22Rv1 (cell line): ENCODE results near the gene RRP1B.

Source experiments
- CTCF ChIP-seq: fragments of 450-650 bp; IDR thresholded peaks from 2 replicates; pipeline ENCODE4 v1.5.1; 2017; ENCODE audit warnings: mild to moderate bottlenecking
- ZFX ChIP-seq: fragments of 450-650 bp; IDR thresholded peaks from 2 replicates; pipeline ENCODE4 v1.6.1; 2017; ENCODE audit warnings: antibody characterized with exemption, borderline replicate concordance

DNA sequence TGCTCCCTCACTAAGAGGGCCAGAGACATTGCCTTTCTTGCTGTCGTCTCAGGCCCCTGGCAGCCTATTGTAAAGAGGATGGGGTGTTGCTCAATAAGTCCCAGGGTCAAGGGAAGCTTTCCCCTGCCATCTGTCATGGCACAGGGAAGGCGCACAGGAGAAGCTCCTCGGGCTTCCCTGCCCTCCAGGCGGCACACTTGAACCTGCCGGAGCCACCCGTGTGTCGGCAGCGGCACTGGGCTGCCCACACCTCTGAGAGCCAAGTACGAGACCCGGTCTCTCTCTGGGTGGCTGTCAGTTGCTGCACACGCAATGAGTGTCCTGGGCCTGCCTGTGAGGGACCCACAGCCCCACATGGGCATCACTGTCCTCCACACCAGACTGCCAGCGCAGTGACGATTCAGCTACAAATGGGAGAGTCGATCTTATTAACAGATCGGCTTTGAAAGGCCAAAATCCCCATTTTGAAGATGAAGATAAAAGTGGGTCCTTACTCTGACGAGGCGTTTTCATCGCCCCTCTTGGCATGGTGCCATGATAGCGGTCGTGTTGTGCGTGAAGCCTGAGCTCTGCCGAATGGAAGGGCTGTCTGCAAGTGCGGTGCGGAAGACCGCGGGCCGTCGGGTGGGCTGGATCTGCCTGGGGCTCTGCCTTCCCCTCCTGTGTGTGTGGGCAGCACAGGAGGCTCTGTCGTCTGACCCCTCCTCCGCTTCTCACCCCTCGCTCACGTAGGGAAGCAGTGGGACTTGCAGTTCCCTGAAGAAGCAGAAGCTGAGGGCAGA, 30.4 kb downstream of the RRP1B start:
- TF ChIP-seq CTCF (no peak), ZFX (no peak)
